ENCODE measurements around the gene CDKAL1. TPM values are rescaled to one million over a fixed set of nuclear protein-coding genes. Genes with fewer than 3 reads are reported as not detected.

CDKAL1 gene
- total RNA-seq, 4 donors from 2014 or later: 13.5 to 21.2 (median 17.3) TPM

GRCh38 chr6:20629509-20629908, 95.3 kb downstream of the CDKAL1 start:
- TF ChIP-seq EP300 (IDR thresholded peaks at IDR 0.05) (no peak), POLR2A (IDR thresholded peaks at IDR 0.05) (no peak), CTCF (IDR thresholded peaks at IDR 0.05) (no peak)
- Histone ChIP-seq H3K36me3 (peaks cover 0 to 3% (median 0%) of the 10 kb centered on the region in 3 donors), H3K9me3 (no peaks in the 10 kb centered on the region), H3K27ac (no peak overlapping the region), H3K27me3 (no peaks in the 10 kb centered on the region), H3K4me1 (no peaks in the 10 kb centered on the region), H3K4me3 (no peak overlapping the region)
- no peak for DNase-seq (ENCODE audit: low spot score in 2 of 2)
- WGBS, 2 donors: 92 to 96% methylated on average over 1 of the region's 1 CpG

GRCh38 chr6:20630136-20630535, 95.9 kb downstream of the CDKAL1 start:
- Histone ChIP-seq H3K27me3 (no peaks in the 10 kb centered on the region), H3K9me3 (no peaks in the 10 kb centered on the region), H3K27ac (no peak overlapping the region), H3K36me3 (peaks cover 0 to 3% (median 0%) of the 10 kb centered on the region in 3 donors), H3K4me3 (no peak overlapping the region), H3K4me1 (no peaks in the 10 kb centered on the region)
- TF ChIP-seq EP300 (IDR thresholded peaks at IDR 0.05) (no peak), POLR2A (IDR thresholded peaks at IDR 0.05) (no peak), CTCF (IDR thresholded peaks at IDR 0.05) (no peak)
- DNase-seq (ENCODE audit: low spot score in 2 of 2): no peak
- 82 to 97% methylated on average over 3 of the region's 3 CpGs for WGBS, 2 donors

GRCh38 chr6:20630617-20631548, 96.6 kb downstream of the CDKAL1 start:
- Histone ChIP-seq H3K4me3 (no peak overlapping the region), H3K9me3 (no peaks in the 10 kb centered on the region), H3K4me1 (no peaks in the 10 kb centered on the region), H3K27ac (no peak overlapping the region), H3K27me3 (no peaks in the 10 kb centered on the region), H3K36me3 (peaks cover 0 to 3% (median 0%) of the 10 kb centered on the region in 3 donors)
- DNase-seq (ENCODE audit: low spot score in 2 of 2): no peak
- 90 to 91% methylated on average over 3 of the region's 3 CpGs for WGBS, 2 donors
- TF ChIP-seq EP300 (IDR thresholded peaks at IDR 0.05): no peak
- no peak for TF ChIP-seq POLR2A (IDR thresholded peaks at IDR 0.05)
- no peak for TF ChIP-seq CTCF (IDR thresholded peaks at IDR 0.05)

- WGBS, 2 donors: 81% methylated on average over 2 of the region's 2 CpGs
- no peak for TF ChIP-seq POLR2A (IDR thresholded peaks at IDR 0.05)
- DNase-seq (ENCODE audit: low spot score in 2 of 2): no peak
- Histone ChIP-seq H3K4me3 (no peak overlapping the region), H3K27ac (no peak overlapping the region), H3K9me3 (no peaks in the 10 kb centered on the region), H3K36me3 (peaks cover 0 to 3% (median 0%) of the 10 kb centered on the region in 3 donors), H3K4me1 (no peaks in the 10 kb centered on the region), H3K27me3 (no peaks in the 10 kb centered on the region)
Measured at GRCh38 chr6:20631549-20631924, 97.3 kb downstream of the CDKAL1 start.

- Histone ChIP-seq H3K36me3 (peaks cover 0 to 3% (median 0%) of the 10 kb centered on the region in 3 donors), H3K4me1 (no peaks in the 10 kb centered on the region), H3K4me3 (no peak overlapping the region), H3K27me3 (no peaks in the 10 kb centered on the region), H3K9me3 (no peaks in the 10 kb centered on the region), H3K27ac (no peak overlapping the region)
- TF ChIP-seq EP300 (IDR thresholded peaks at IDR 0.05) (no peak), CTCF (IDR thresholded peaks at IDR 0.05) (no peak), POLR2A (IDR thresholded peaks at IDR 0.05) (no peak)
- DNase-seq (ENCODE audit: low spot score in 2 of 2): no peak
- whole genome bisulfite sequencing, 2 donors: 91 to 95% methylated on average over 4 of the region's 4 CpGs
Measured at GRCh38 chr6:20632696-20633095, 98.4 kb downstream of the CDKAL1 start.

Measured in tibial nerve (tissue), 4 donors.